K562 (cell line): ENCODE measurements around the gene LAMA3. TPM values are rescaled to one million over a fixed set of nuclear protein-coding genes. Genes with fewer than 3 reads are reported as not detected.

Experiments used
- ATAC-seq: fragments of 200-7000 bp; cut with Tn5 transposase; 3 replicates; pipeline ENCODE4 v1.9.1; 2020; ENCODE audit warnings: moderate library complexity
- BruUV-seq: library from RNA; stranded (reverse); fragments of 400-500 nt; replicated peaks from 2 replicates; lab custom pipeline; 2021; lab: Mats Ljungman, UMichigan
- CTCF ChIA-PET: fragments of 300-600 bp; formaldehyde crosslinking; extraction: SDS; loops from one replicate; lab custom pipeline; 2021; ENCODE audit warnings: low intra/inter-chr PET ratio; lab: Yijun Ruan, JAX
- POLR2A ChIA-PET: fragments of 300-600, 350-650 bp; sonication (Branson Sonifier 250); formaldehyde crosslinking; extraction: SDS; loops from one replicate; lab custom pipeline; 2021; ENCODE audit warnings: antibody characterized with exemption, inconsistent platforms; lab: Yijun Ruan, JAX
- DNase-seq, 4 experiments: peaks; one replicate each; pipeline versions ENCODE4 v3.0.0 to v3.0.0-alpha.2; 2011 to 2018; ENCODE audit warnings: low spot score in 3 of 4, mixed read lengths in 3 of 4; ENCODE audit errors: extremely low read depth in 1 of 4
- FAIRE-seq: peaks from 2 replicates; lab custom pipeline; 2011; peaks lifted over from hg19 to GRCh38; lab: Jason Lieb, UNC
- H2AFZ ChIP-seq: 2 replicates; pipeline ENCODE4 v1.6.0; 2011; ENCODE audit warnings: low read depth, low read length, control low read depth, inconsistent platforms
- H3K27ac ChIP-seq: fragments of 200-600 bp; 3 replicates; pipeline ENCODE4 v1.8.0; 2011; ENCODE audit warnings: low read depth, mild to moderate bottlenecking, control low read depth, inconsistent platforms, low read length, moderate library complexity, mixed read lengths; ENCODE audit errors: extremely low read depth
- H3K27me3 ChIP-seq, 2 experiments: fragments of 300-600 bp in 1 of 2; 2 replicates in 1 of 2; 3 replicates in 1 of 2; pipeline versions ENCODE4 v1.6.0 to v1.8.0; 2011; ENCODE audit warnings: inconsistent platforms in 2 of 2, low read length in 2 of 2, mild to moderate bottlenecking in 1 of 2, mixed read lengths in 1 of 2, moderate library complexity in 1 of 2; ENCODE audit not compliant: control insufficient read depth in 2 of 2, insufficient read depth in 2 of 2
- H3K36me3 ChIP-seq: fragments of 300-600 bp; 3 replicates; pipeline ENCODE4 v1.8.0; 2011; ENCODE audit warnings: mild to moderate bottlenecking, low read length, inconsistent platforms; ENCODE audit not compliant: control insufficient read depth, insufficient read depth
- H3K4me1 ChIP-seq, 2 experiments: fragments of 200-600 bp in 1 of 2; replicated peaks in 1 of 2; 2 replicates in 1 of 2; 3 replicates in 1 of 2; pipeline versions ENCODE4 v1.5.1 to v1.8.0; 2011; ENCODE audit warnings: inconsistent platforms in 2 of 2, low read length in 2 of 2, mild to moderate bottlenecking in 1 of 2, mixed read lengths in 1 of 2, moderate library complexity in 1 of 2; ENCODE audit not compliant: control insufficient read depth in 2 of 2, insufficient read depth in 2 of 2
- H3K4me2 ChIP-seq: 2 replicates; pipeline ENCODE4 v1.6.1; 2011; ENCODE audit warnings: low read length, control low read depth, inconsistent platforms, mixed read lengths; ENCODE audit not compliant: insufficient read depth
- H3K4me3 ChIP-seq: fragments of 200-600 bp; sonication (generic), shearing (Covaris generic); 2 replicates; pipeline ENCODE4 v1.5.1; 2016; ENCODE audit warnings: control low read depth, inconsistent platforms
- H3K79me2 ChIP-seq: fragments of 200-600 bp; 3 replicates; pipeline ENCODE4 v1.8.0; 2011; ENCODE audit warnings: low read length, inconsistent platforms; ENCODE audit not compliant: control insufficient read depth, insufficient read depth
- H3K9ac ChIP-seq, 2 experiments: 2 replicates each; pipeline versions ENCODE4 v1.6.0 to v1.6.1; 2011; ENCODE audit warnings: low read depth in 2 of 2, low read length in 2 of 2, control low read depth in 1 of 2, inconsistent platforms in 1 of 2, mild to moderate bottlenecking in 1 of 2, mixed read lengths in 1 of 2; ENCODE audit not compliant: insufficient read depth in 1 of 2
- H3K9me1 ChIP-seq: one replicate; pipeline ENCODE4 v1.6.0; 2011; ENCODE audit warnings: inconsistent platforms, mild to moderate bottlenecking, low read length, moderate library complexity; ENCODE audit not compliant: control insufficient read depth, insufficient read depth
- H3K9me3 ChIP-seq: replicated peaks from 2 replicates; pipeline ENCODE4 v1.5.1; 2011; ENCODE audit warnings: low read depth, low read length, inconsistent platforms; ENCODE audit not compliant: control insufficient read depth, insufficient read depth
- H4K20me1 ChIP-seq: replicated peaks from 2 replicates; pipeline ENCODE4 v1.6.1; 2011; ENCODE audit warnings: low read length, inconsistent platforms, mixed read lengths; ENCODE audit not compliant: control insufficient read depth, insufficient read depth
- BCOR ChIP-seq: fragments of 450-650 bp; IDR thresholded peaks from 2 replicates; pipeline ENCODE4 v1.6.1; 2016
- CC2D1A ChIP-seq: fragments of 450-650 bp; IDR thresholded peaks from 2 replicates; pipeline ENCODE4 v1.6.1; 2017; ENCODE audit warnings: mild to moderate bottlenecking
- HDGF ChIP-seq: fragments of 450-650 bp; IDR thresholded peaks from 2 replicates; pipeline ENCODE4 v1.6.1; 2016
- KDM1A ChIP-seq, 2 experiments: fragments of 450-650 bp; IDR thresholded peaks; 2 replicates each; pipeline ENCODE4 v1.6.1; 2016; ENCODE audit warnings: mild to moderate bottlenecking in 2 of 2
- MAFG ChIP-seq: fragments of 450-650 bp; conservative IDR thresholded peaks from 2 replicates; pipeline ENCODE4 v1.6.1; 2016; ENCODE audit warnings: missing genetic modification characterization, missing compliant biosample characterization
- NFIC ChIP-seq: fragments of 450-650 bp; IDR thresholded peaks from 2 replicates; pipeline ENCODE4 v1.6.1; 2017; ENCODE audit warnings: mild to moderate bottlenecking, inconsistent platforms
- PTRF ChIP-seq: fragments of 450-650 bp; IDR thresholded peaks from 2 replicates; pipeline ENCODE4 v1.6.1; 2016; ENCODE audit warnings: mild to moderate bottlenecking, missing genetic modification characterization, missing compliant biosample characterization
- RBM25 ChIP-seq: fragments of 200-400 bp; formaldehyde crosslinking; IDR thresholded peaks from 2 replicates; pipeline ENCODE4 v1.6.1; 2018; ENCODE audit warnings: low read length, low read depth, moderate library complexity; ENCODE audit not compliant: severe bottlenecking
- TFAM ChIP-seq: fragments of 250-450 bp; sonication (Bioruptor Pico); conservative IDR thresholded peaks from 2 replicates; pipeline ENCODE4 v1.5.0; 2021; ENCODE audit warnings: mild to moderate bottlenecking, moderate library complexity
- TGIF2 ChIP-seq: sonication (generic); formaldehyde crosslinking; IDR thresholded peaks from 2 replicates; pipeline ENCODE4 v1.8.1; 2022; ENCODE audit warnings: mild to moderate bottlenecking, missing genetic modification reagents, moderate library complexity
- WGBS: fragments of 100-300 bp; shearing (Covaris generic); methylation state at CpG from one replicate; pipeline ENCODE4 v1.1.6; 2016; ENCODE audit warnings: low coverage, mixed read lengths; ENCODE audit not compliant: insufficient coverage; ENCODE audit errors: missing lambda C conversion rate; 5-methylcytosine and 5-hydroxymethylcytosine counted together
- in situ Hi-C: fragments of 300-500 bp; cut with MboI; formaldehyde crosslinking; loops from 4 replicates; pipeline ENCODE4 v1.15.0; 2018; ENCODE audit warnings: inconsistent platforms, mixed read lengths
- intact Hi-C: fragments of 100-400 bp; cut with micrococcal nuclease; formaldehyde crosslinking; loops from 2 replicates; pipeline ENCODE4 v1.14.2; 2022
- polyA plus RNA-seq, 8 experiments: library from polyadenylated mRNA; depleted of rRNA in 4 of 8; stranded (reverse) in 5 of 8; unstranded in 3 of 8; fragments of >200 nt; fragmentation: Nextera tagmentation in 2 of 8; fragmentation: Illumina TruSeq in 1 of 8; extraction: Ambion mirVana in 2 of 8; extraction: Trizol in 1 of 8; gene quantifications; 2 replicates each; pipeline versions ENCODE4 v1.2.1 to v1.2.3, GENCODE V29; 2011 to 2014; ENCODE audit warnings: inconsistent platforms in 1 of 8, missing spikeins in 1 of 8
- total RNA-seq, 7 experiments: library from RNA; depleted of rRNA in 6 of 7; stranded (reverse); fragments of >200 nt in 6 of 7; fragmentation: Illumina TruSeq in 2 of 7; extraction: Trizol in 2 of 7; gene quantifications; 2 replicates each; pipeline versions ENCODE4 v1.2.1 to v1.2.3, GENCODE V29; 2011 to 2021; ENCODE audit warnings: low replicate concordance in 1 of 7
- TF ChIP-seq, protein P1 (sequence below), 3 experiments: fragments of 200-800 bp in 1 of 3; sonication (Bioruptor generic) in 1 of 3; sonication (generic) in 1 of 3; formaldehyde crosslinking in 1 of 3; IDR thresholded peaks; 2 replicates each; pipeline versions ENCODE4 v1.6.1 to v1.8.0; 2016 to 2022; ENCODE audit warnings: mild to moderate bottlenecking in 2 of 3, missing compliant biosample characterization in 2 of 3, missing genetic modification characterization in 2 of 3, missing genetic modification reagents in 1 of 3

The LAMA3 gene
- total and polyA plus RNA-seq, 9 of the 15 experiments (the other 6 are each of a cell fraction or from before 2014, with no cell fraction given), result 0.07 TPM; not detected in 8

DNA sequence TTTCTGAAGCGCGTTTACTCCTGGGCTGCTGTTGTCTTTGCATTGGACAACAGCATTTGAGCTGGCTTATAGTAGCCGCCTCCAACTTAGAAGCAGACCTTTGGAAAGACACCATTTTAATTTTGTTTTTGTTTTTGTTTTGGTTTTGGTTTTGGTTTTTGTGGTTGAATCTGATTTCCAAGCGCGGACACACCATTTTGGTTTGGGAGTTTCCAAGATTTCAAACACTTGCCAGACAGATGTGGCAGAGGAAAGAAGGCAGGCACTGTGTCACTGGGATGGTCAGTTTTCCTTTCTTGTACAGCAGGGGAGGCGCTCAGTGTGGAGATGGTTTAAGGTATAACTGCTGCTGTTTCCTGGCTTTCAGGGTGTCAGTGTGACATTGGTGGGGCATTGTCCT is 126.8 kb downstream of the LAMA3 start:
- no peak overlapping the region for H2AFZ ChIP-seq
- no peaks in the 10 kb centered on the region for H3K9me3 ChIP-seq
- no peaks in the 10 kb centered on the region for H3K4me1 ChIP-seq
- POLR2A ChIA-PET, result no interaction called here
- BruUV-seq, result no TSS peak
- no peaks in the 10 kb centered on the region for H3K79me2 ChIP-seq
- H3K36me3 ChIP-seq, result no peaks in the 10 kb centered on the region
- H3K27me3 ChIP-seq, result peaks cover 0 to 18% of the 10 kb centered on the region in 2 experiments; a peak in 3 of 5 replicates
- no peaks in the 10 kb centered on the region for H4K20me1 ChIP-seq
- no peak overlapping the region for H3K27ac ChIP-seq
- no peak overlapping the region for H3K4me2 ChIP-seq
- in situ Hi-C loops, result no loop called here
- ATAC-seq (no peak), FAIRE-seq (no peak), DNase-seq (no peak)
- TF ChIP-seq RBM25 (no peak), NFIC (no peak), MAFG (no peak), TFAM (CRISPR knock-in tag) (no peak), CC2D1A (no peak), TGIF2 (CRISPR knock-in tag) (no peak), KDM1A (IDR thresholded peaks at IDR 0.05) (no peak), BCOR (no peak), PTRF (tag) (no peak), HDGF (no peak)
- TF ChIP-seq, protein P1, sequence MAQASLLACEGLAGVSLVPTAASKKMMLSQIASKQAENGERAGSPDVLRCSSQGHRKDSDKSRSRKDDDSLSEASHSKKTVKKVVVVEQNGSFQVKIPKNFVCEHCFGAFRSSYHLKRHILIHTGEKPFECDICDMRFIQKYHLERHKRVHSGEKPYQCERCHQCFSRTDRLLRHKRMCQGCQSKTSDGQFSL (CRISPR knock-in tag; IDR thresholded peaks at IDR 0.05), result no peak
- TF ChIP-seq, protein P1 (tag; IDR thresholded peaks at IDR 0.05), result no peak
- intact Hi-C loops, result no loop called here
- WGBS, result 0% methylated on average over 6 of the region's 6 CpGs
- no peak overlapping the region for H3K4me3 ChIP-seq
- CTCF ChIA-PET, result no interaction called here
- no peak overlapping the region for H3K9ac ChIP-seq
- no peaks in the 10 kb centered on the region for H3K9me1 ChIP-seq
